Measurements from ENCODE around the gene JUP. TPM values are rescaled to one million over a fixed set of nuclear protein-coding genes. Genes with fewer than 3 reads are reported as not detected.

Gene JUP
- total RNA-seq, 1 experiment from 2014 or later: 224 TPM

DNA sequence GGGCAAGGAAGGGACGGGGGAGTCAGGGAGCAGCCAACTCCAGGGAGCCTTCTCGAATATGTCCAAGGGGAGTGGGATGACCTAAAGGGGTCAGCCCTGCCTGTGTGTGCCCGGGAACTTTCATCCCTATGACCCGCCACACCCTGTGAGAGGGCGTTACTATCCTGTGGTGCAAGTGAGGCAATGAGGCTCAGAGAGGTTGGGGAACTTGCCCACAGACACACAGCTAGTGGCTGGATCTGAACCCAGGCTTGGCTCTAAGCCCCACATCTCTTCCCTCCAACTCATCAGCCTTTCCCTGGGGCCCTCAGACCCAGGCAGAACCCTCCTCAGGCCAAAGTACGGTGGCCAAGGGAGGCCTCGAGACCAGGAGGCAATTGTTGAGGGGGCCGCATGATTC is 23.2 kb downstream of the JUP start:
- no peak overlapping the region for H3K4me3 ChIP-seq (replicated peaks in 1 of 2; ENCODE audit: low read depth in 1 of 2, low read length in 2 of 2)
- TF ChIP-seq YY1 (IDR thresholded peaks at IDR 0.05; ENCODE audit: extremely low read depth, insufficient replicate concordance, low read depth, low read length): no peak
- TF ChIP-seq RAD21 (IDR thresholded peaks at IDR 0.05; ENCODE audit: low read depth): no peak
- TF ChIP-seq EZH2 (IDR thresholded peaks at IDR 0.05): no peak
- no peak for TF ChIP-seq EGR1 (IDR thresholded peaks at IDR 0.05; ENCODE audit: low read depth)
- no peak for TF ChIP-seq POLR2AphosphoS5 (IDR thresholded peaks at IDR 0.05; ENCODE audit: low read depth, low read length)
- no peak for TF ChIP-seq CBX3 (IDR thresholded peaks at IDR 0.05; ENCODE audit: low read depth)
- TF ChIP-seq, protein P1, sequence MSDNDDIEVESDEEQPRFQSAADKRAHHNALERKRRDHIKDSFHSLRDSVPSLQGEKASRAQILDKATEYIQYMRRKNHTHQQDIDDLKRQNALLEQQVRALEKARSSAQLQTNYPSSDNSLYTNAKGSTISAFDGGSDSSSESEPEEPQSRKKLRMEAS (IDR thresholded peaks at IDR 0.05): no peak
- no peak for TF ChIP-seq CEBPB (IDR thresholded peaks at IDR 0.05; ENCODE audit: low read depth)
- TF ChIP-seq ELF1 (IDR thresholded peaks at IDR 0.05; ENCODE audit: borderline replicate concordance, low read depth): no peak
- TF ChIP-seq SRF (IDR thresholded peaks at IDR 0.05; ENCODE audit: low read depth): no peak
- no peak for TF ChIP-seq ZNF274 (IDR thresholded peaks at IDR 0.05; ENCODE audit: low read depth, low read length)
- no peak for TF ChIP-seq FOSL1 (IDR thresholded peaks at IDR 0.05; ENCODE audit: low read depth)
- TF ChIP-seq TCF7L2 (IDR thresholded peaks at IDR 0.05; ENCODE audit: borderline replicate concordance, extremely low read depth, insufficient read depth, insufficient read length): no peak
- no peak for TF ChIP-seq EZH2phosphoT487 (IDR thresholded peaks at IDR 0.05; ENCODE audit: borderline replicate concordance)
- no peak for TF ChIP-seq JUND (IDR thresholded peaks at IDR 0.05)
- TF ChIP-seq, protein P2, sequence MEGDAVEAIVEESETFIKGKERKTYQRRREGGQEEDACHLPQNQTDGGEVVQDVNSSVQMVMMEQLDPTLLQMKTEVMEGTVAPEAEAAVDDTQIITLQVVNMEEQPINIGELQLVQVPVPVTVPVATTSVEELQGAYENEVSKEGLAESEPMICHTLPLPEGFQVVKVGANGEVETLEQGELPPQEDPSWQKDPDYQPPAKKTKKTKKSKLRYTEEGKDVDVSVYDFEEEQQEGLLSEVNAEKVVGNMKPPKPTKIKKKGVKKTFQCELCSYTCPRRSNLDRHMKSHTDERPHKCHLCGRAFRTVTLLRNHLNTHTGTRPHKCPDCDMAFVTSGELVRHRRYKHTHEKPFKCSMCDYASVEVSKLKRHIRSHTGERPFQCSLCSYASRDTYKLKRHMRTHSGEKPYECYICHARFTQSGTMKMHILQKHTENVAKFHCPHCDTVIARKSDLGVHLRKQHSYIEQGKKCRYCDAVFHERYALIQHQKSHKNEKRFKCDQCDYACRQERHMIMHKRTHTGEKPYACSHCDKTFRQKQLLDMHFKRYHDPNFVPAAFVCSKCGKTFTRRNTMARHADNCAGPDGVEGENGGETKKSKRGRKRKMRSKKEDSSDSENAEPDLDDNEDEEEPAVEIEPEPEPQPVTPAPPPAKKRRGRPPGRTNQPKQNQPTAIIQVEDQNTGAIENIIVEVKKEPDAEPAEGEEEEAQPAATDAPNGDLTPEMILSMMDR (IDR thresholded peaks at IDR 0.05 in 2 of 3, conservative IDR thresholded peaks at IDR 0.05 in 1 of 3; ENCODE audit: borderline replicate concordance in 1 of 3, insufficient read depth in 1 of 3, low read depth in 2 of 3, low read length in 2 of 3): no peak
- TF ChIP-seq POLR2A (IDR thresholded peaks at IDR 0.05; ENCODE audit: borderline replicate concordance, extremely low read depth, insufficient read depth, insufficient read length): no peak
- H3K9ac ChIP-seq (ENCODE audit: low read length): no peak overlapping the region
- H3K9me3 ChIP-seq (ENCODE audit: control insufficient read depth in 1 of 2, insufficient read depth in 1 of 2, low read depth in 1 of 2, low read length in 2 of 2): no peaks in the 10 kb centered on the region
- ChIA-PET POLR2A (no interaction called here), CTCF (interaction anchor here (0.6 kb wide), 1 partner anchor 23 kb away, joined by 3 read pairs; the partner anchor contains the start of gene JUP), RAD21 (ENCODE audit: low non-redundant PET in 1 of 2, low total read pairs in 2 of 2, uncharacterized antibody in 2 of 2, unreplicated experiment in 2 of 2) (no interaction called here)
- peaks cover 51 to 61% of the 10 kb centered on the region in 2 experiments for H3K36me3 ChIP-seq (ENCODE audit: control insufficient read depth in 1 of 2, insufficient read depth in 2 of 2, low read length in 2 of 2)
- H2AFZ ChIP-seq (ENCODE audit: low read depth, low read length, poor library complexity, severe bottlenecking): no peak overlapping the region
- BruUV-seq (replicated peaks): no TSS peak
- ATAC-seq: no peak
- H3K79me2 ChIP-seq (ENCODE audit: insufficient read depth, low read length): no peaks in the 10 kb centered on the region
- intact Hi-C loops (cut with micrococcal nuclease): no loop called here
- no peaks in the 10 kb centered on the region for H3K9me2 ChIP-seq (ENCODE audit: insufficient read depth)
- H4K20me1 ChIP-seq (ENCODE audit: insufficient read depth): no peaks in the 10 kb centered on the region
- H3K4me2 ChIP-seq (ENCODE audit: low read length): no peak overlapping the region
- H3K4me1 ChIP-seq (ENCODE audit: control insufficient read depth in 1 of 2, insufficient read depth in 2 of 2, low read length in 2 of 2): no peaks in the 10 kb centered on the region
- H3K27me3 ChIP-seq (ENCODE audit: insufficient read depth, low read length): no peaks in the 10 kb centered on the region
- no peak overlapping the region for H3K27ac ChIP-seq (ENCODE audit: low read depth, low read length)
- DNase-seq (ENCODE audit: low read depth, low spot score): no peak

Measured in HCT116 (cell line).